Measurements from ENCODE around the gene TSPAN4.

DNA sequence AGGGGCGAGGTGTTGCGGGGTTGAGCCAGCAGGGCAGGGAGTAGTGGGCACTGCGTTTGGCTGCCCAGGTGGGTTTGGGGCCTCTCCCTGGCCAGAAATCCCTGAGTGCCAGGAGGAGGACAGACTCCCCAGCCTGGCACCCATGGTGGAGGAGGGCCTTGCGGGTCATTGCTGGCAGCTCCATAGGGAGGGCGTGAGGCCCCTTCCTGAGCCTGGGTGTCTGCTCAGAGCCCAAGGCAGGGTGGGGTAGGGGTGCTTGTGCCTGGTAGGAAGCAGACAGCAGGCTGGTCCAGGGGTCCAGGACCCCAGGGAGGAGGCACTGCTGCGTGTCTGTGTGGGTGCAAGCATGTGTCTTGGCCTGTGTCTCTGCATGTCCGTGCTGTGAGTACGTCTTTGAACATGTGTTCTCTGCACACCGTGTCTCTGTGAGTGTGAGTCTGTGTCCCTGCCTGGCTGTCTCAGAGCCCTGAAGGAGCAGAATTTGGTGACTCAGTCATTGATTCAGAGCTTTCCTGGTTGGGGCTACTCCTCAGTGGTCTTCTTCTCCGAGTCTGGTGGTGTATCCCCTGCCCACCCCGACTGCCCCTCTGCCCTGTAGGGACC is 3.9 kb downstream of the TSPAN4 start:
- no peak for TF ChIP-seq GTF2F1 (IDR thresholded peaks at IDR 0.05; ENCODE audit: low read depth, low read length)
- TF ChIP-seq RFX5 (IDR thresholded peaks at IDR 0.05; ENCODE audit: low read depth, low read length), result no peak
- TF ChIP-seq, protein P1, sequence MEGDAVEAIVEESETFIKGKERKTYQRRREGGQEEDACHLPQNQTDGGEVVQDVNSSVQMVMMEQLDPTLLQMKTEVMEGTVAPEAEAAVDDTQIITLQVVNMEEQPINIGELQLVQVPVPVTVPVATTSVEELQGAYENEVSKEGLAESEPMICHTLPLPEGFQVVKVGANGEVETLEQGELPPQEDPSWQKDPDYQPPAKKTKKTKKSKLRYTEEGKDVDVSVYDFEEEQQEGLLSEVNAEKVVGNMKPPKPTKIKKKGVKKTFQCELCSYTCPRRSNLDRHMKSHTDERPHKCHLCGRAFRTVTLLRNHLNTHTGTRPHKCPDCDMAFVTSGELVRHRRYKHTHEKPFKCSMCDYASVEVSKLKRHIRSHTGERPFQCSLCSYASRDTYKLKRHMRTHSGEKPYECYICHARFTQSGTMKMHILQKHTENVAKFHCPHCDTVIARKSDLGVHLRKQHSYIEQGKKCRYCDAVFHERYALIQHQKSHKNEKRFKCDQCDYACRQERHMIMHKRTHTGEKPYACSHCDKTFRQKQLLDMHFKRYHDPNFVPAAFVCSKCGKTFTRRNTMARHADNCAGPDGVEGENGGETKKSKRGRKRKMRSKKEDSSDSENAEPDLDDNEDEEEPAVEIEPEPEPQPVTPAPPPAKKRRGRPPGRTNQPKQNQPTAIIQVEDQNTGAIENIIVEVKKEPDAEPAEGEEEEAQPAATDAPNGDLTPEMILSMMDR (IDR thresholded peaks at IDR 0.05 in 2 of 3, conservative IDR thresholded peaks at IDR 0.05 in 1 of 3; ENCODE audit: insufficient read depth in 2 of 3, low read depth in 1 of 3, low read length in 3 of 3), result no peak
- no peak for TF ChIP-seq NFIC (IDR thresholded peaks at IDR 0.05)
- no peak for TF ChIP-seq NBN (IDR thresholded peaks at IDR 0.05; ENCODE audit: low read depth)
- TF ChIP-seq MAFK (IDR thresholded peaks at IDR 0.05; ENCODE audit: low read length), result no peak
- no peak for TF ChIP-seq ZBTB8A (IDR thresholded peaks at IDR 0.05; ENCODE audit: partially characterized antibody)

Measured in K562 (cell line).